NCI-H526 (cell line): ENCODE data around the gene RPTOR.

ENCODE experiments used
- DNase-seq, 2 experiments: peaks; one replicate each; lab custom pipeline; 2025; lab: John Stamatoyannopoulos, UW

The RPTOR gene

GRCh38 chr17:80817321-80817845 is 272.7 kb downstream of the RPTOR start:
- no peak for DNase-seq

DNA sequence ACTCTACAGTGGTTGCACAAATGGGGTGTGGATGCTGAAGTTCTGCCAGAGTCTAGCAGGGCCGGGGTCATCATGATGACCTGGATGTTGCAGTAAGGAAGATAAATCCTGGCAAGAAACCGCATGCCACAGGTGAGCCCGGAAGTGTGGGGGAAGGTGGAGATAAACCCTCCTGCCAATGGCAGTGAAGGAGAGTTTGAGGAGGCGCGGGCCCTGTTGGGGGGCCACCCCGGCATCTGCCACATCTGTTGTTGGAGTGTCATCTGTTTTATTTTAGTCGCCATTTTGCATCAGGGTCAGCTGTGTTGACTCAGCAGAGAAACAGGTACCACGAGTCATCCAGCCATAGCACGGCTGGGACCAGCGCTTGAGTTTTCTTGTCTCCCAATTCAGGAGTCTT is 273.2 kb downstream of the RPTOR start:
- no peak for DNase-seq

DNA sequence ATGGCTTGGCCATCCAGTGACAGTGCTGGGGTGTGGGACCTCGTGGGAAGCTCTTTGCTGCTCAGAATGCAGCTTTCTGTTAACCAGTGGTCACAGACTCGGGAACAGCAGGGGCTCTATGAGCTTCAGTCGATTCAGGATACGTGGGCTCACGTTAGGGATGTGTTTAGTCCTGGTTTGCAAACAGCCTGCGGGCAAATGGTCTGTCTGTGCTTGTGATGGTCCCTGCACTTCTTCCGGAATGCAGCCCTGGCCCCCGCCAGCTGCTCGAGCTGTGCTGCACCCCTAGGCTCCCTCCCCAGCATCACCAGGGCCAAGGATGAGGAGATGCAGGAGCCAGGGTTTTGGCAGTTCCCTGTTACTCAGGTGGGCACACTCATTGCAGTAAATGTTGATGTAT is 274.2 kb downstream of the RPTOR start:
- no peak for DNase-seq

GRCh38 chr17:80819422-80820164 is 275.0 kb downstream of the RPTOR start:
- DNase-seq, result no peak

- no peak for DNase-seq
Measured at GRCh38 chr17:80820331-80820730, 275.7 kb downstream of the RPTOR start.

DNA sequence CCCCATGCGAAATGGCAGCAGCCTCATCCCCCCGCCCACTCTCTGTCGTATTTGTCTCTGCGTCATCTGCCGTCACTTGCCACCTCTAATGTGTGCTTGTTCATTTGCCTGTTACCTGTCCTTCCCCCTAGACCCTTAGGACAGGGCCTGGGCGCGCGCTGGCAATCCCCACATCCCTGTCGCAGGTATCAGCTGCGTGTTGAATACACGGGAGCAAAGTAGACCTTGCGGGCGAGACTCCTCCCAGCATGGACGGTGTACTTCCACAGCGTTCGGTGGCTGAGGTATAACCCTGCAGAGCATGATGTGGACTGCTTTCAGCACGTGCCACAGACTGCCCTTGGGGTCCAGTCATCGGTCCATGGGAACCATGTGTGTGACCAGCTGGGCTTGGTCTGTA is 276.9 kb downstream of the RPTOR start:
- DNase-seq, result no peak

DNA sequence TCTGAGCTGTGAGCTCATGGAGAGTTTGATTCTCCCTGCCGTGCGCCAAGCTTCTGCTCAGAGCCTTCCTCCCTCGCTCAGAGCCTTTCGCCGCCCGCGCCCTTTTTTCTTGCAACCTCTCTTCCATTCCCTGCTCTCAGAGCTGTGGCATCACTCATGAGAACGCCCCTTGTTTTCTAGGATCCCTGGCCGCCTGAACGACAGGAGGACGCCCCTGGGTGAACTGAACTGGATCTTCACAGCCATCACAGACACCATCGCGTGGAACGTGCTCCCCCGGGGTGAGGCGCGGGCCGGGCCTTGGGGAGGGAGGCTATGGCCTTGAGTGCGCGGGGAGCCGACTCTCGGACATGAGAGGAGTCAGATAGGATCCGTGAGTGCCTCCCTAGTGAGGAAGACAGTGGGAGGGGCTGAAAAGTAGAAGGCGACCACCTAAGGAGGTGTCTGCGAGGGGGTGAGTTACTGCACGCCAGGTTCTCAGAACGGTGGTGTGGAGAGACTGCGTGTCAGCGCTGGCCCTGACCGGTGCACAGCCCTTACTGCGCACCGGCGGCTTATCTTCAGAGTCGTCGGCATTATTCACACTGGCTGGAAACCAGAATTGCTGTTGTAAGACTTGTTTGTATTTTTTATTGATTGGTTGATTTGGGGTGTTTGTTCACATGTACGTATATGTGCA is 277.5 kb downstream of the RPTOR start:
- DNase-seq, result no peak

DNA sequence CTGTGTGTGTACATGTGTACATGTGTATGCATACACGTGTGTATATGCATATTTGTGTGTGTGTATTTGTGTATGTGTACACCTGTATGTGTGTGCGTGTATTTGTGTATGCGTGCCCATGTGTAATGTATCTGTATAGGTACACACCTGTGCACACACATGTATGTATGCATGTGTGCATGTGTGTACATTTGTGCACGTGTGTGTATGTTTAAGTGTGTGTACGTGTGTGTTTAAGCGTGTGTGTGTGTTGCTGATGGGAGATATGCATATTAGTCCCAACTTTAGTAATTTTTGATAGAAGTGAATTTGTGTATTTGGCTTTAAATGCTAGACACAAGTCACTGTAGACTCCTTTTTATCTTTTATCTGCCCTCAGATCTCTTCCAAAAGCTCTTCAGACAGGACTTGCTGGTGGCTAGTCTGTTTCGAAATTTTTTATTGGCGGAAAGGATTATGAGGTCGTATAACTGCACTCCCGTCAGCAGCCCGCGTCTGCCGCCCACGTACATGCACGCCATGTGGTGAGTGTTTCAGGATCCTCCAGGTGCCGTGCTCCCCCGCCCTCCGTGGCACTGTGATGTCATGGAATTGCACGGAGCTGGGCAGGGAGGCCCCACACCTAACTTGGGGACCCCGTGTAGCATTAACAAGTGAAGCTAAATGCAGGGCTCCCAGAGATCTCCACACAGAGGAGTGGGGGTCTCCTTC is 278.2 kb downstream of the RPTOR start:
- DNase-seq, result no peak

GRCh38 chr17:80824549-80825470 is 280.2 kb downstream of the RPTOR start:
- no peak for DNase-seq

DNA sequence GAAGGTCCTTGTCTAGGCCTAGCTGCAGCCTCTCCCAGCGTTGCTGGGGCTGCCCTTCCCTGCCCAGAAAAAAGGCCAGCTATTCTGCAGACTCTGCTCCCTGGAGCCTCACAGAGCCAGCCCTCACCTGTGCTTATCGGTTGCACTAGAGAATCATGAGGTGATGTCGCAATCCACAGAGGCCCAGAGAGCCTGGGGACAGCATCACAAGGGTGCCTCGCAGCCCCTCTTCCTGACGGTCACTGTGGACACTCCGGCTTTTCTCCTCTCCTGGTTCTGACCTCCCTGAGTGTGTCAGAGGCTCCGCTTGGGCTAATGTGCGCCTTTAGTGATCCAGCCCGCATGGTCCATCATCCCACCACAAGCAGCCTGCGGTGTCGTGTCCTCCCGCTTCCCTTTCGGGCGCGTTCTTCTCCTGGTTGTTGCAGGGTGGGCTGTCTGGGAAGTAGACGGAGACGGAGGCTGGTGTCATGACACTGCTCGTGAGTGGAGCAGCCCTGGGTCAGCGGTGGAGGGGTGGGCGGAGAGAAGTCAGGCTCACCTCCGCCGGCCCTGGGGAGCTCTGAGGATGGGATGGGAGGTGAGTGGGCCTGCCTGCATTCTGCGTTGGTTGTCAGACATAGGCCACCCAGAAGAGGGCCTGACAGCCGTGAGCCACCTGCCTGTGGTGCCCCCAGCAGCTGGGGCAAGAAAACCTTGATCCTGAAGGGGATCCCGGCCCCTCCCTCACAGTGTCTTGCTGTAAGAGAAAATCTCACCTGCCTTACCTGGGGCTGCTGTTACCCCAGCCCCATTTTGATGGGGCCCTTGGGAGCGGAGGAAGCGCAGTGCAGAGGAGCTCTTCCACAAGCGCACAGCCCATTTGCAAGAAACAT is 281.1 kb downstream of the RPTOR start:
- DNase-seq, result no peak

GRCh38 chr17:80826346-80826954 is 281.8 kb downstream of the RPTOR start:
- DNase-seq, result no peak

DNA sequence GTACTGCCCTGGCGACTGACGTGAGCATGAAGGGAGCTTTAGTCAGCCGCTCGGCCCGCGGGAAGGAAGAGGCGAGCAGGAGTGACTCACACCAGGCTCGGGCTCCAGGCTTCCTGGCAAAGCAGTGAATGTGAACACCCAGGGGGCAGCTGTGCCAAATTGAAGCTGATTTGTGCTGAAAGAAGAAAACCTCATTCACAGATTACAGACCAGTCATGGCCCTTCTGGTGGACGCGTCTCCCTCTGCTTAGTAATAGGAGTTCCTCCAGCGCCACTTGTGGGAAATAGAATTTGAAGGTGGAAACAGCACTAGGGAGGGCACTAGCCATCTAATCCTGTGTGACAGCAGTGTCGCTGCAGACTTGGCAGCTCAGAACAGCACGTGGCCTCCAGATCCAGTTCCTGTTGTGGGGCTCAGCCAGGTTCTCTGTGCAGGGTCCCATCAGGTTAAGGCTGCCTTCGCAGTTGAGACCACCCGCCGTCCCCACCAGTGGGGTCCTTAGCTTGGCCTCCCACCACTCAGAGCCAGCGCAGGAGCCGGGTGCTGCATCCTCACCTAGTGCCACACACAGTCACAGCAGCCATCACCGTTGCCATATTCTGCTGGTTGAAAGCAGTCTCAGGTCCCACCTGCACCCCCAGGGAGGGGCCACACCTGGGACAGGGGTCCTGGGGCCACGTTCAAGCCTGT is 282.5 kb downstream of the RPTOR start:
- DNase-seq, result no peak

- DNase-seq, result peak in 1 of 2 experiments; percentile 30
Measured at GRCh38 chr17:80827646-80828643, 283.3 kb downstream of the RPTOR start.

DNA sequence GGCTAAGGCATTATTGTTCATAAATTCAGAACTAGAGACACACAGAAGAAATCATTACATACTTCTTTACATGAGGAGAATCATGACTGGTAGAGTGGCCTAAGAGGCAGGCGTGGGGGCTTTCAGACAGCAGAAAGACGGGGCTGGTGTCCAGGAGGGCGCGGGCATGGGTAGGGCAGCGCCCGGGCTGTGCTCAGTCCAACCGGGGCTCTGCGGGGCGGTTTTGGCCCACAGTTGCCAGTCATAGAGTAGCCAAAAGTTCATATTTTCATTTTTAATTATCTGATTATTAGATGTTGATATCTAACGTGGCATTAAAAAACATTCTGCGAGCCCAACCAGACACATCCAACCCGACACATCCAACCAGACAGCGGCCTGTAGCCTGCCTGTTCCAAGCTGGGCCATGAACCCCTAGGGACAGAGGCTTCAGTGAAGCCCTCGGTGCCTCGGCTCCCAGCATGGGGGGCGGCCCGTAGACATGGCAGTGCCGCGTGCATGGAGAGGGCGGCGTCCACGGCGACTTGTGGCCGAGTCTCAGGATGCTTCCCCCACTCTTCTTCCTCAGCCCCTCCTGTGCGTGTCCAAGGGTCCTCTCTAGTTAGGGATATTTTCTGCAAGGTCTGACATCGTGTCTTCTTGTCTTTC is 284.7 kb downstream of the RPTOR start:
- no peak for DNase-seq

DNA sequence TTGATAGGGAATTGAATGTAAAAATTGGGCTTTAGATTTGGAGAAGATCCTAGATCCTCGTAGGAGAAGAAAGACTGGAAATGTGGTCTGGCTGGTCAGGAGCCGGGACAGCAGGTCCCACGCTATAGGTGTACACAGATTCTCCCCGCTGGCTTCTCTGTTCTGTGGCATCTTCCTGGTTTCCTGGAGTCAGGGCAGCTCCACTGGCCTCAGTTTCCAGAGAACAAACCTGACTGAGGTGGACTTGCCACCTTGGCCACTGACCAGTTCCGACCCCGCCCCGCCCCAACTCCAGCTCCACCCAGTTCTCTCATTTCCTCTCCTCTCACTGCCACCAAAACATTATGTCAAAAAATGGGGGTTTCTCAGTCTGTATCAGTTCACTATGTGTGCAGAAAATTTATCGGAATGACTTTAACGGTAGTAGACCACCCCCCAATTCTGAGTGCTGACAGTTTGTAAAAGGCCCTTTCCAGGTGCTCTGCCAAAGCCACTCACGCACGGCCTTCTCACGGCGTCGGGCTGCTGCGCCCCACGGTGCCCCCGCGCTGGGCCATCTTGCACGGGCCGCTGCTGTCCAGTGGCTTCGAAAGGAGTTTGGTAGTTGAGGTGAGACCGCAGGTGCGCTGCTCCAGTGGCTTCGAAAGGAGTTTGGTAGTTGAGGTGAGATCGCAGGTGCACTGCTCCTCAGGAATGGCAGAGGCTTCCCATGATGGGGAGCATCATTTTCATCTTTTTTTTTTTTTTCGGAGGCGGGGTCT is 285.6 kb downstream of the RPTOR start:
- DNase-seq, result no peak

GRCh38 chr17:80831491-80831890 is 286.9 kb downstream of the RPTOR start:
- no peak for DNase-seq

GRCh38 chr17:80832266-80832676 is 287.6 kb downstream of the RPTOR start:
- DNase-seq, result peak in 1 of 2 experiments; percentile 20
